Astrocyte (in vitro differentiated cells and primary cell): ENCODE results near the gene INTS2. TPM values are rescaled to one million over a fixed set of nuclear protein-coding genes. Genes with fewer than 3 reads are reported as not detected.

Experiments
- DNase-seq: peaks from one replicate; pipeline ENCODE4 v3.0.0-alpha.2; 2010; ENCODE audit warnings: low read depth
- FAIRE-seq: peaks from 2 replicates; lab custom pipeline; 2011; peaks lifted over from hg19 to GRCh38; lab: Jason Lieb, UNC
- H2AFZ ChIP-seq: 2 replicates; pipeline ENCODE4 v1.6.0; 2012; ENCODE audit warnings: low read depth, low read length, inconsistent platforms
- H3K27ac ChIP-seq: 2 replicates; pipeline ENCODE4 v1.5.1; 2011; ENCODE audit warnings: low read depth, low read length, inconsistent platforms
- H3K27me3 ChIP-seq: 2 replicates; pipeline ENCODE4 v1.6.0; 2011; ENCODE audit warnings: low read length, inconsistent platforms; ENCODE audit not compliant: insufficient read depth
- H3K36me3 ChIP-seq: 2 replicates; pipeline ENCODE4 v1.5.1; 2011; ENCODE audit warnings: low read length, inconsistent platforms; ENCODE audit not compliant: insufficient read depth
- H3K4me1 ChIP-seq: 2 replicates; pipeline ENCODE4 v1.5.1; 2011; ENCODE audit warnings: low read length, inconsistent platforms; ENCODE audit not compliant: insufficient read depth
- H3K4me2 ChIP-seq: 2 replicates; pipeline ENCODE4 v1.6.0; 2012; ENCODE audit warnings: low read length, inconsistent platforms
- H3K4me3 ChIP-seq: 2 replicates; pipeline ENCODE4 v1.5.1; 2011; ENCODE audit warnings: low read depth, mild to moderate bottlenecking, low read length, inconsistent platforms; ENCODE audit not compliant: insufficient read depth
- H3K79me2 ChIP-seq: 2 replicates; pipeline ENCODE4 v1.6.0; 2012; ENCODE audit warnings: mild to moderate bottlenecking, low read length, inconsistent platforms; ENCODE audit not compliant: insufficient read depth
- H3K9ac ChIP-seq: 2 replicates; pipeline ENCODE4 v1.6.0; 2012; ENCODE audit warnings: mild to moderate bottlenecking, low read length, inconsistent platforms
- H3K9me3 ChIP-seq: 2 replicates; pipeline ENCODE4 v1.5.1; 2012; ENCODE audit warnings: low read depth, mild to moderate bottlenecking, low read length, inconsistent platforms; ENCODE audit not compliant: insufficient read depth
- H4K20me1 ChIP-seq: 2 replicates; pipeline ENCODE4 v1.6.0; 2012; ENCODE audit warnings: low read length, inconsistent platforms; ENCODE audit not compliant: insufficient read depth
- H3K27ac Mint-ChIP-seq: one replicate; pipeline ENCODE4 v1.8.0; 2021; ENCODE audit warnings: mild to moderate bottlenecking, mixed read lengths; ENCODE audit not compliant: unreplicated experiment
- H3K27me3 Mint-ChIP-seq: one replicate; pipeline ENCODE4 v1.8.0; 2021; ENCODE audit warnings: low read depth, mixed read lengths; ENCODE audit not compliant: unreplicated experiment
- H3K36me3 Mint-ChIP-seq: one replicate; pipeline ENCODE4 v1.8.0; 2021; ENCODE audit warnings: low read depth, mixed read lengths; ENCODE audit not compliant: unreplicated experiment
- H3K4me1 Mint-ChIP-seq: one replicate; pipeline ENCODE4 v1.8.0; 2021; ENCODE audit warnings: low read depth, mixed read lengths; ENCODE audit not compliant: unreplicated experiment
- H3K4me3 Mint-ChIP-seq: one replicate; pipeline ENCODE4 v1.8.0; 2021; ENCODE audit warnings: mild to moderate bottlenecking, moderate library complexity, mixed read lengths; ENCODE audit not compliant: unreplicated experiment
- H3K9me3 Mint-ChIP-seq: one replicate; pipeline ENCODE4 v1.8.0; 2021; ENCODE audit warnings: mild to moderate bottlenecking, mixed read lengths; ENCODE audit not compliant: unreplicated experiment
- EZH2 ChIP-seq: IDR thresholded peaks from 2 replicates; pipeline ENCODE4 v1.6.1; 2012; ENCODE audit warnings: mild to moderate bottlenecking, low read length, inconsistent platforms; ENCODE audit not compliant: insufficient read depth
- total RNA-seq: library from RNA; stranded (reverse); gene quantifications from 2 replicates; pipeline ENCODE4 v1.2.1, GENCODE V29; 2021
- TF ChIP-seq, protein P1 (sequence below): IDR thresholded peaks from 2 replicates; pipeline ENCODE4 v1.5.1; 2011; ENCODE audit warnings: low read depth, mild to moderate bottlenecking, inconsistent platforms, low read length, moderate library complexity; ENCODE audit not compliant: insufficient read depth

INTS2 gene
- total RNA-seq, 1 donor from 2014 or later: 9.3 TPM

GRCh38 chr17:61877837-61878236 lies 49.9 kb downstream of the INTS2 start:
- Mint-ChIP-seq H3K4me3 (no peak overlapping the region), H3K27me3 (no peaks in the 10 kb centered on the region), H3K36me3 (peaks cover under 1% of the 10 kb centered on the region), H3K9me3 (no peaks in the 10 kb centered on the region), H3K4me1 (no peaks in the 10 kb centered on the region), H3K27ac (no peak overlapping the region)
- Histone ChIP-seq H3K4me1 (no peaks in the 10 kb centered on the region), H3K79me2 (no peaks in the 10 kb centered on the region), H3K27me3 (no peaks in the 10 kb centered on the region), H3K36me3 (peaks cover 4% of the 10 kb centered on the region), H3K4me2 (no peak overlapping the region), H3K9me3 (no peaks in the 10 kb centered on the region), H2AFZ (no peak overlapping the region), H3K9ac (no peak overlapping the region), H3K4me3 (no peak overlapping the region), H4K20me1 (no peaks in the 10 kb centered on the region), H3K27ac (no peak overlapping the region)
- DNase-seq (no peak), FAIRE-seq (no peak)
- TF ChIP-seq EZH2: no peak
- TF ChIP-seq, protein P1, sequence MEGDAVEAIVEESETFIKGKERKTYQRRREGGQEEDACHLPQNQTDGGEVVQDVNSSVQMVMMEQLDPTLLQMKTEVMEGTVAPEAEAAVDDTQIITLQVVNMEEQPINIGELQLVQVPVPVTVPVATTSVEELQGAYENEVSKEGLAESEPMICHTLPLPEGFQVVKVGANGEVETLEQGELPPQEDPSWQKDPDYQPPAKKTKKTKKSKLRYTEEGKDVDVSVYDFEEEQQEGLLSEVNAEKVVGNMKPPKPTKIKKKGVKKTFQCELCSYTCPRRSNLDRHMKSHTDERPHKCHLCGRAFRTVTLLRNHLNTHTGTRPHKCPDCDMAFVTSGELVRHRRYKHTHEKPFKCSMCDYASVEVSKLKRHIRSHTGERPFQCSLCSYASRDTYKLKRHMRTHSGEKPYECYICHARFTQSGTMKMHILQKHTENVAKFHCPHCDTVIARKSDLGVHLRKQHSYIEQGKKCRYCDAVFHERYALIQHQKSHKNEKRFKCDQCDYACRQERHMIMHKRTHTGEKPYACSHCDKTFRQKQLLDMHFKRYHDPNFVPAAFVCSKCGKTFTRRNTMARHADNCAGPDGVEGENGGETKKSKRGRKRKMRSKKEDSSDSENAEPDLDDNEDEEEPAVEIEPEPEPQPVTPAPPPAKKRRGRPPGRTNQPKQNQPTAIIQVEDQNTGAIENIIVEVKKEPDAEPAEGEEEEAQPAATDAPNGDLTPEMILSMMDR: no peak

DNA sequence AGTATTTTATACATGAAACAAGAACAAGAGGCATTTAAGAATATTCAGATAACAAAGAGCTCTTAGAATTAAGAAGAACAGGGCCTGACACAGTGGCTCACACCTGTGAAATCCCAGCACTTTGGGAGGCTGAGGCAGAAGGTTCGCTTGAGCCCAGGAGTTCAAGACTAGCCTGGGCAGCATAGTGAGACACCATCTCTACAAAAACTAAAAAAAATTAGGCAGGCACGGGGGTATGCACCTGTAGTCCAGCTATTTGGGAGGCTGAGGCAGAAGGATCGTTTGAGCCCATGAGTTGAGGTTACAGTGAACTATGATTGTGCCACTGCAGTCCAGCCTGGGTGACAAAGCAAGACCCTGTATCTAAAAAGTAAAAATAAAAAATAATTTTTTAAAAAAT lies 52.0 kb downstream of the INTS2 start:
- Histone ChIP-seq H3K4me1 (no peaks in the 10 kb centered on the region), H3K9me3 (no peaks in the 10 kb centered on the region), H3K4me2 (no peak overlapping the region), H3K4me3 (no peak overlapping the region), H3K27me3 (no peaks in the 10 kb centered on the region), H3K27ac (no peak overlapping the region), H4K20me1 (no peaks in the 10 kb centered on the region), H3K9ac (no peak overlapping the region), H2AFZ (no peak overlapping the region), H3K79me2 (no peaks in the 10 kb centered on the region), H3K36me3 (peaks cover 9% of the 10 kb centered on the region)
- Mint-ChIP-seq H3K36me3 (no peaks in the 10 kb centered on the region), H3K27ac (no peak overlapping the region), H3K27me3 (no peaks in the 10 kb centered on the region), H3K9me3 (no peaks in the 10 kb centered on the region), H3K4me1 (no peaks in the 10 kb centered on the region), H3K4me3 (no peak overlapping the region)
- TF ChIP-seq, protein P1: no peak
- no peak for TF ChIP-seq EZH2
- DNase-seq (no peak), FAIRE-seq (no peak)

GRCh38 chr17:61875285-61875684 lies 52.5 kb downstream of the INTS2 start:
- no peak overlapping the region for H3K27ac Mint-ChIP-seq
- H3K27me3 ChIP-seq: no peaks in the 10 kb centered on the region
- no peaks in the 10 kb centered on the region for H3K9me3 Mint-ChIP-seq
- no peaks in the 10 kb centered on the region for H3K36me3 Mint-ChIP-seq
- no peak overlapping the region for H2AFZ ChIP-seq
- no peaks in the 10 kb centered on the region for H3K79me2 ChIP-seq
- no peak overlapping the region for H3K4me3 ChIP-seq
- no peaks in the 10 kb centered on the region for H3K9me3 ChIP-seq
- no peaks in the 10 kb centered on the region for H3K4me1 Mint-ChIP-seq
- H3K36me3 ChIP-seq: peaks cover 9% of the 10 kb centered on the region
- H3K27me3 Mint-ChIP-seq: no peaks in the 10 kb centered on the region
- TF ChIP-seq, protein P1: no peak
- no peak for TF ChIP-seq EZH2
- no peak for DNase-seq
- H3K27ac ChIP-seq: no peak overlapping the region
- no peak overlapping the region for H3K4me2 ChIP-seq
- FAIRE-seq: no peak
- no peak overlapping the region for H3K4me3 Mint-ChIP-seq
- H4K20me1 ChIP-seq: no peaks in the 10 kb centered on the region
- no peak overlapping the region for H3K9ac ChIP-seq
- H3K4me1 ChIP-seq: no peaks in the 10 kb centered on the region
